Ramos (cell line): ENCODE results near the gene PADI3.

Experiments used
- in situ Hi-C: fragments of 300-500 bp; cut with MboI; formaldehyde crosslinking; loops from one replicate; pipeline ENCODE4 v1.14.3; 2022; ENCODE audit warnings: low sequenced_read_pairs; ENCODE audit not compliant: unreplicated experiment

The PADI3 gene

DNA sequence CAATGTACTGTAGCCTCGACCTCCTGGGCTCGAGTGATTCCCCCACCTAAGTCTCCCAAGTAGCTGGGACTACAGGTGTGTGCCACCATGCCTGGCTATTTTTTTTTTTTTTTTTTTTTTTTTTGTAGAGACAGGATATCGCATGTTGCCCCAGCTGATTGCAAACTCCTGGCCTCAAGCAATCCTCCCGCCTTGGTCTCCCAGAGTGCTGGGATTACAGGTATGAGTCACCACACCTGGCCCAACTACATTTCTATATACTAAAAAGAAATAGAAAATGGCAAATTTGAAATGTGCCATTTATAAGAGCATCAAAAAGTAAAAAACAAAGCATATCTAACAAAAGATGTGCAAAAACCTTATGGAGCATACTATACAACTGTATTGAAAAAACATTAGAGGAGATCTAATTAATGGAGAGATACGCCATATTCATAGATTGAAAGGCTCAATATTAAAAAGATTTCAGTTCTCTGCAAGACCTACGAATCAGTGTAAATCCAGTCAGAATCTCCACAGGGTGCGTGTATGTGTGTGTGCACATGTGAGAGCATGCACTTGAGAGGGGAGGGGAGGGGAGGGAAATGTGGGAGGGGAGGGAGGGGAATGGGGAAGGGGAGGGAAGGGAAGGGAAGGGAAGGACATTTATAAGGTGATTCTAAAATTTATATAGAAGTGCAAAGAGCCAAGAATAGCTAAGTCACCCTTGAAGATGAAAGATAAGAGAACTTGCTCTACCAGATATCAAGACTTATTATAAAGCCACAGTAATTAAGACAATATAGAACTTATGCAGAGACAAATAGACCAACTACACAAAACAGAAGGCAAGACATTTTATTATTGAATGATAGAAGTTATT is 43.6 kb downstream of the PADI3 start:
- in situ Hi-C loops: no loop called here

DNA sequence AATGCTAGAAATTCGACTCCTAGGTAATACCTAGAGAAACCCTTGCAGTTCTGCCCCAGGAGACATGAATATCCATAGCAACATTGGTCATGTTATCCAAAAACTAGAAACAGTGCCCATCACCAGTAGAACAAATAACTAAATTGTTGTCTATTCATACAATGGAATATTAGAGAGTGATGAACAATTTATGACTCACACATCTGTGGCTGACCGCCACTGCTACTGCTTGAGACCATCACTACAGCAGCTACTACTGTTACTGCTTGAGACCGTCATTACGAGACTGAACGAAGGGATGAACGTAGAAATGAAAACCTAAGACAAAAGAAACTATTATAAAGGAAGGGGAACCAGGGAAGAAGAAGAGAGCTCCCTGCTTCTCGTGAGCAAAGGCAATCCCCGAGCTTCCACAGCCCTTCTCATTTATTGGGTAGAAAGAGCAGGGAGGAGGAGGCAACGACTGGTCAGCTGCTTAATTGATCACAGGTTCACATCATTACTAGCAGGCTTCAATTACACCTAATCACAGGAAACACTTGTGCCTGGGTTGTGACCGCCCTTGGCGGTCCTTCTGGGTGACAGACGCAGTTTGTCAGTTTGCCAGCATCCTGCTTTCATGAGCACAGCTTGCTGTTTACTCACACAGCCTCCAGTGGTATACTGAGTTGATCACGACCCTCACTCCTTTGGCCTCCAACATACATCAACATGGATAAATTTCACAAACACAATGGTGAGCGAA is 45.0 kb downstream of the PADI3 start:
- in situ Hi-C loops: no loop called here

DNA sequence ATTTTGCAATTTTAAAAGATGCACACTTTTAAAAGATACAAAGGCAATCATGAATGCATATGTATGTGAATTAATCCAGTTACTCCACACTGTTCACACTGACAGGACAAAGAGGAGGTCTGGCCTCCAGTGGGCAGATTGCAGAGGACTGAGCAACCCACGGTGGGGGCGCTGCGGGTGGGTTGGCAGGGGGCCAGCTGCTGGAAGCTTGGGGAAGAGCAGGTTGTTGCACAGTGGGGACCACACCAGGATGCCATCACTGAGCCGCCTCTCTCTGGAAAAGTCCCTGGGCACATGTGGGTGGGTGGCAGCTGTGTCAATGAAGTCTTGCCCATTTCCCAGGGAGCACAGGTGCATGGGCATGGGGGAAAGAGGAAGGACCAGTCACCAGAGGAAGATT is 46.4 kb downstream of the PADI3 start:
- in situ Hi-C loops: no loop called here

DNA sequence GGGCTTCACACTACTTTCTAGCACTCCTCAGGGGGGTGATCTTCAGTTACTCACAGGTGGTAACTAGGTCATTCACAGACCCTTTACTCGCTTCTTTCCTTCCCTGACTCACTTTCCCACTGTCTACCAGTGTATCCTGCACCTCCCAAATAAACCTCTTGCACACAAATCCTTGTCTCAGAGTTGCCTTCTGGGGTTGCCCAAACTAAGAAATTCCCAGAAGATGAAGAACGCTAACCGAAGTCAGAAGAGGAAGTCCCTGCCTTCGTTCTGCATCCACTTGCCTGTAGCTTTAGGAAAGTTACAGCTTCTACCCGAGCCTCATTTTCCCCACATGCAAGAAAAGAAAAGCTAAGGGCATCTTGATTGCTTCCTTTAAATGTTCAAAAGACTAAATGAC is 47.2 kb downstream of the PADI3 start:
- in situ Hi-C loops: no loop called here

DNA sequence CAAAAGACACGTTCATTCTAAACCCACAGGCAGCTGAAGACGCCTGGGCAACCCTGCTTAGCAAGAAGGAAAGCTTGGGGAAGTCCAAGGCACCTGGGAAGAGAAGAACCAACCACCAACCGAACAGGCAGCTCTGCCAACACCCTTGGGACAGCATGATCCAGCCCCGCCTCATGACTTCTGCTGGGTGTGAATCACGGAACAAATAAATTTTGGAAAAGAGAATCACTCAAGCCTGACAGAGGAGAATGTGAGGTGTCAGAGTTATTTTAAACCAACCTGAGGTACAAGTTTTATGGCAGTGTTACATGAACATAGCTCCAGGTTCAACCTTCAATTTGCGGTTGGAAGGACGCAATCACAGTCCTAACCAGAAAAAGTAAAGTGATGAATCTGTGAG is 49.1 kb downstream of the PADI3 start:
- in situ Hi-C loops: no loop called here

DNA sequence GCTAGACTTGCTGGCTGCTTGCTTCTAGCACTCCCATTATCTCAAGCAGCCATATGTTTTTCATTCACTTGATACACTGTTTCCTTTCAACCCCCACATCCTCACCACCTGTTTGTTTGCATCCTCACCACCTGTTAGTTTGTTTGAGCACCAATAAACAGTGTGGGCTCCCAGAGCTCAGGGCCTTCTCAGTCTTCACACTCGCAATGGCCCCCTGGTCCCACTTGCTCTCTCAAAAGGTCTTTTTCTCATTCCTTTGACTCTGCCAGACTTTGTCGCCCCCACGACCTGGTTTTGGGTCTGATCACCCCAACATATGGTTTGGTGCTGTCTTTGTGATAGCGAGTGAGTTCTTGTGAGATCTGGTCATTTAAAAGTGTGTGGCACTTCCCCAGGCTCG is 52.9 kb downstream of the PADI3 start:
- in situ Hi-C loops: no loop called here

DNA sequence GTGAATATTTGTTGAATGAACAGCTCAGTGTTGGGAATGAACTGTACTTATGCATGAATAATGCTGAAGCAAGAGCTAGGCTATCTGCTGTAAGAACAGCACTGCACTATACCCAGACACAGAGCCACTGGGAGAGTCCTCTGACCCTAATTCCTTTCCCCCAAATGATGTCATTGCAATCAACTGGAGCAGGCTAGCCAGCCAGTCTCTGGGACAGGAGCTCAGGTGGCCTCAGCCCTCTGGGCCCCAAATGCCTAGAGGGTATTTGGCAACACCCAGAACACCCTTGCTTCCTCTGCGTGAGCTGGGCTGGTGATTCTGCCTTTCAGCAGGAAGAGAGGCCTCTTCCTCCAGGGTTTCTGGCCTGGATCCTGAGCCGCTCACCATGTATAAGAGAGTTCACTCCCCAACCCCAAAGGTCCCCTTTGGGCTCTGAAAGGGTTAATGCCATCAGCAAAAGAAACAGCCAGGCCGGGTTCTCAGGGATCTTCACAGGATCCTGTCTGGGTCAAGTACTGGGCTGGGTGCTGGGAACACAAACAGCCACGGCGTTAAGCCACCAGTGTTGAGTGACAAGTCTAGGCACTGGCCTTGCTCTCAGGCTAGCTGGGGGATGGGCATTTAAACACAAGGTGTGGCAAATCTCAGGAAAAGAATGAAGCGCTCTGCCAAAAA is 55.4 kb downstream of the PADI3 start:
- in situ Hi-C loops: no loop called here

DNA sequence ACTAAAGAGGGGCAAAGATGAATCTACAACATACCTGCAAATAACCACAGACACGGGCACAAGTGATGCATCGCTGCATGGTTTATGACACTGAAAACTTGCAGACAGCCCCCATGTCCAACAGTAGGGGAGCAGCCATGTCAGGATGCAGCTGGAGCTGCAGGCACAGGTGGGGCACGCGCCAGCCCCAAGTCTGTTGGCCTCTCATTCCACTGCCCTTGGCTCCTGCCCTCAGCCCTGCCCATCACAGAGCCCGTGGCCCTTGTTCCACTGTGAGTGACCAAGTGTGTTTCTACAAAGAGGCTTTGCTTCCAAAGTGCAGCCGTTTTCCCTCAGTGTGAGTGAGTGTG is 55.9 kb downstream of the PADI3 start:
- in situ Hi-C loops: no loop called here

DNA sequence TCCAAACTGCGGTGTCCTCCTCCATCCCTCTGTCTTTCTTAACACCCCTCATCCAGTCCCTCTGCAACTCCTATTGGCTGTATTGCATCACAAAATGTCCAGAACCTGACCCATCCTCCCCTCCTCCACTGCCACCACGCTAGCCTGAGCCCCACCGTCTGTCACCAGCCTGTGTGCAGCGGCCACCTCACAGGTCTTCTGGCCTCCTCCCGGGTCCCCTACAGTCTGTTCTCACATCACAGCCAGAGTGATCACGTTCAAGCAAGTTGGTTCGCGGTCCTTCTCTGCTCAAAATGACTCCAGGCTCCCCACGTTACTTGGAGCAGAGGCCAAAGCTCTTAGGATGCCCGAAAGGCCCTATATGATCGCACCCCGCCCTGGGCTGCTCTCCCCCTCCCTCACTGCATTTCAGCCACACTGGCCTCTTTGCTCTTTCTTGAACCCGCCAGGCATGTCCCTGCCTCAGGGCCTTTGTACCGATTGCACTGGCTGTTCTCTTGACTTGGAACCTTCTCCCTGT is 56.7 kb downstream of the PADI3 start:
- in situ Hi-C loops: no loop called here

DNA sequence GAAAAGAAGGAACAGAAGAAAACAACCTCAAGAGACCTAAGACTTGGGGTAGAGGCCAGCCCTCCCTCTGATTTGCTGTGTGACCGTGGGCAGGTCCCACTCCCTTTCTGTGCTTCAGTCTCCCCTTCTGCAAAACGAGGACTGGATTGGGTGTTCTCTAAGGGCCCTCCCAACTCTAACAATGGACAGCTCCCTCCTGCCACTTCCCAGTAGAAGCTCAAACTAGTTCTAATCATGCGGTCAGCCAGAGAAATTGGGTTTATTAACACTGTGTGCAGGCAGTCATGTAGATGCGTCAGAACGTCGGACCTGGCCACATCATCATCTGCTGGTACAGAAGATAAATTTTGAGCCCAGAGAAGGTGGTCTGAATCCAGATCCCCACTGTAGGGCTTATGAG is 57.5 kb downstream of the PADI3 start:
- in situ Hi-C loops: no loop called here

DNA sequence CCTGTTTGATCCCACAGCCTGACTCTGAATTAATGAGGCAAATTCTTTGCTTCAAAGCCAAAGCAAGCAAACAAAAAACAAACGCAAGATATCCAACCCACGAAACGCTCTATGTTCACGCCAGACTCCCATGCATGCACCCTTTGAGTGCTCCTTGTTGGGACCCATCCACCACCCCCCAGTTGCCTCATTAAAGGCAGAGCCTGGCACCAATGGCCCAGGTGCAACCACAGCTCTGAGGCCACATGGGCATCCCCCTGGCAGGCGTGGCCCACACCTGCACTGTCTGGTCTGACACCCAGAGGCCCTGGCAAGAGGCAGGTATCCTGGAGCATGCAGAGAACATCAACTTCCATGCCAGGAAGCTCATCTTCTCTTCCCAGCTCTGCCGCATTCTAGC is 58.0 kb downstream of the PADI3 start:
- in situ Hi-C loops: no loop called here

DNA sequence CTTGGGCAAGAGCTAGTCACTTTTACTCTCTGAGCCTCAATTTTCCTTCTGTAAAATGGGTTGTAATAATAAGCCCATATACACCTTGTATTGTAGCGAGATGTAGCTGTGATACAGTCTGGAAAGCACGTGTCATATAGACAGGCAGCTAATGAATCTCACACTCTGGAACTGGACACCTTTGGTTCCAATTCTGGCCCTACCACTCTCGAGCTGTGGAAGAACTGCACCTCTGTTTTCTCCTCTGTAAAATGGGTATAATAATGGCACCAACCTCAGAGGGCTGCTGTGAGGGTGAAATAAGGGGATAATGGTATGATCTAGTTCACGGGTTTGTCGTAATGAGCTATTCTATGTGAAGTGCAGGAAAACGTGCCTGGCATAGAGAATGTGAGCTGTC is 58.4 kb downstream of the PADI3 start:
- in situ Hi-C loops: no loop called here

DNA sequence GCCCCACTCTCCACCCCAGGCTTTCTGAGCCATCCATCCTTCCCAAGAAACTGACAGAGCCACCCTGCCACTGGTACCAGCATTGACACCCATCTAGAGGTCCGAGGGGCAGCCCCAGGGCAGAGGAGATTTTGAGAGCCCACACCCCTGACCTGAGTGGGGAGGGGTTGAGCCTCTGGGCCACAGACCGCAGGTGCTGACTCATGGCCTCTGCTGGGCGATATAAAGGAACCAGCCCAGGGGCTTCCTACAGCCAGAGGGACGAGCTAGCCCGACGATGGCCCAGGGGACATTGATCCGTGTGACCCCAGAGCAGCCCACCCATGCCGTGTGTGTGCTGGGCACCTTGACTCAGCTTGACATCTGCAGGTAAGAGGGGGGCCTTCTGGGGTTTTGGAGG is 59.0 kb downstream of the PADI3 start, which contains the start of gene PADI4:
TSS of gene PADI4 (plus strand) at position 252 of the 400 bp plus-strand sequence. CDS start at position 278, 26 bp downstream.
- in situ Hi-C loops: no loop called here

DNA sequence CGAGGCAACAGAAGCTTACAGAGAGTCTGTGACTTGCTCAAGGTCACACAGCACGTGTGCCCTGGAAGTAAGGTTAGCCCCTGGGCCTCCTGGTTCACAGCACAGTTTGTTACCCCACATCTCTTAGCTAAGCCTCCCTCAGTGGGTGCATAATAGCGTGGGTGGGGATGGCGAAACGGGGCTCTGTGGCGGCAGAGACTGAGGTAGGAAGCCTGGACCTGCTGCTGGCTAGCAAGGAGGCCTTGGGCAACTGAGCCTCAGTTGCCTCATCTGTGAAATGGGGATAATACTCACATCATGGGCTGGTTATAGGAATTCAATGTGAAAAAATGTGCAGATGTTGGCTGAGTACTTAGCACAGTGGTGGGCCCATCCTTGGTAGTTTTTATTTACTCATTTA is 59.7 kb downstream of the PADI3 start:
- in situ Hi-C loops: no loop called here

DNA sequence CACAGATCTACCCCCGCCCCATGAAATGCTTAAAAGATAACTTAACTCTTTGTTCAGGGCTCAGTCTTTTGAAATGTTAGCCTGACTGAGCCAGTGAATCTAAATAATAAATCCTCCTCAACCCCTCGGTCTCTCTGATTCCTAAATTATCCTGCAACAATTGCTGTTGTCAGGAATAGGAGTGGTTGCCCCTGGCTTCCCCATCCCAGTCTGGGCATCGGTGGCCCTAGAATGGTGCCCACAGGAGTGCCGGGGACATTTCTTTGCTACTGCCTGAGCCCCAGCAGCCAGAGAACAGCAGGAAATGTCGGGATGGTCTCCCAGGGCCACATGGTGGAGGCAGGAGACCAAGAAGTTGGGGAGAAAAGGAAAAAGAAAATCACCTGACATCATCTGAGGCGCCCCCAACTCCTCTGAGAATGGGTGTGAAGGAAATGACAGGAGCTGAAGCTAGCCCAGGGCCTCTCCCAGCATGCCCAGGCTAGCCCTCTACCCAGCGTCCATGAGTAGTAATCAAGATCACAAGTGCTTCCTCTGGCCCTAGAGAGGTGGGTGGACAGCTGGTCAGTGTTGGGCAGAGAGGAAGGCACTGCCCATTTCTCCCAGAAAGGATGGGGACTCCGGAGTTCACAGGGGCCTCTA is 60.6 kb downstream of the PADI3 start:
- in situ Hi-C loops: no loop called here

DNA sequence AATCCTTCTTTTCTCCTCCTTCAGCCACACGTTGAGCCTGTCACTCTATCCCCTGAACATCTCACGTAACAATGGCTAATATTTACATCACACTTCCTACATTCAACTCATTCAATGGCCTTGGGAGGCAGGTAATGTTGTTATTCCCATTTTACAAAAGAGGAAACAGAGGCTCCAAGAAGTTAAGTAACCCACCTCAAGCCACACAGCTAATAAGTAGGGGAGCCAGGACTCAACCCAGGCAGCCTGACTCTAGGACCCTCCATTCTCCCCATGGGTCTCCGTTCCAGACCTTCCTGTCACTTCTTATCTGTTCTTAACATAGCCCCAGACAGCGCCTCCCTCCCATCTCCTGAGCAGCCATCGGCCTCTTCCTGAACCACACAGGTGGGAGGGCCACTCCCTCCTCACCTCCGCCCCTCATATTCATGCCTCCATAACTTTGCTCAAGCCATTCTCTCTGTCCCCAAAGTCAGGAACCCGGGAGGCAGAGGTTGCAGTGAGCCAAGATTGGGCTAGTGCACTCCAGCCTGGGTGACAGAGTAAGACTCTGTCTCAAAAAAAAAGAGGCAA is 61.3 kb downstream of the PADI3 start:
- in situ Hi-C loops: no loop called here

DNA sequence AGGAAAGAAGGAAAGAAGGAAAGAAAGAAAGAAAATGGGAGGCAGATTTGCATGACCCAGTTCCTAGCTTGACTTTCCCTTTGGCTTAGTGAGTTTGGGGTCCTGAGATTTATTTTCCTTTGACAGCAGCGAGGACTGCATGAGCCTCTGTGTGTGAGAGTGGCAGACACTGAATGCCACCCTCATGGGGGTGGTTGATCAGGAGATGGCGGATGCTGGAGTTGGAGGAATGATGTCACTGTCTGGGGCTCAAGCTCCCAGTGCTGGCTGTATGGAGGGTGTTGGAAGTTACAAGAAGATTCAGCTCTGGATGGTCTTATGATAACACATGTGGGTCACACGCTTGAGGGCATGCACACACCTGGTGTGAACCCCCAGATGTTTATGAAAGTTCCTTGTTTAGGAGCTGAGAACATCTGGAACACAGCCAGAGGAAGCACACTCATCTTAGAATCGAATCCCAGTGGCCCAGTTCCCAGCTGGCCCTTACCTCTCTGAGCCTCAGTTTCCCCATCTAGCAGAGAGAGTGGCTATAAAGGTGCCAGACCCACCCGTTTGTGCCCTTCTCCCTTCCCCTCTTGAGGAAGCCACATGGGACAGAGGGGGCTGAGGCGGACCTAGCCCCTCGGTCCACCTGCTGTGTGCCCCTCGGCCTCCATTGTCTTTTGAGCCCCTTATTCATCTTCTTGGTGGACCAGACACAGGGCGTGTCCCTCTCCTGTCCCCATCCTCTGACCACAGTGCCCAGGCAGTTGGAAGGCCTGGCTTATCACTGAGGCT is 64.8 kb downstream of the PADI3 start:
- in situ Hi-C loops: no loop called here

DNA sequence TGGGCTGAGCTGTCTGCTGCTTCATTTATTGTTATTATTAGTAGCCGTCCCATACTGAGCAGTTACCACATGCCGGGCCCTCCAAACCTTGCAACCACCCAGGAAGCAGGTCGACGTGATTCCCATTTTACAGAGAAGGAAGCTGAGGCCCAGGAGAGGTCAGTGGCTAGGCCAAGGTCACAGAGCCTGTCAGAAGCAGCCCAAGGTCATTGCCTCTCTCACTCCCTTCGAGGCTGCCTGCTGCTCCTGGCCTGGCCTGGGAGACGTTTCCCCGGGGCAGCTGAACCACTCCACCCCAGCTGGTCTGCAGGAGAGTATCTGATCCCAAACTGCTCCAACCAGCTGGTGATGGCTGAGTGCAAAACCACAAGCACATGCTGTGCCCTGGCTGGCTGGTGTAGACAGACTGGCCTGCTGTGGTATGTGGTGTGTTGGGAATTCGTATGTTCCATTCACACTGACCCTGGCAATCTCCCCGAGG is 65.6 kb downstream of the PADI3 start:
- in situ Hi-C loops: no loop called here

DNA sequence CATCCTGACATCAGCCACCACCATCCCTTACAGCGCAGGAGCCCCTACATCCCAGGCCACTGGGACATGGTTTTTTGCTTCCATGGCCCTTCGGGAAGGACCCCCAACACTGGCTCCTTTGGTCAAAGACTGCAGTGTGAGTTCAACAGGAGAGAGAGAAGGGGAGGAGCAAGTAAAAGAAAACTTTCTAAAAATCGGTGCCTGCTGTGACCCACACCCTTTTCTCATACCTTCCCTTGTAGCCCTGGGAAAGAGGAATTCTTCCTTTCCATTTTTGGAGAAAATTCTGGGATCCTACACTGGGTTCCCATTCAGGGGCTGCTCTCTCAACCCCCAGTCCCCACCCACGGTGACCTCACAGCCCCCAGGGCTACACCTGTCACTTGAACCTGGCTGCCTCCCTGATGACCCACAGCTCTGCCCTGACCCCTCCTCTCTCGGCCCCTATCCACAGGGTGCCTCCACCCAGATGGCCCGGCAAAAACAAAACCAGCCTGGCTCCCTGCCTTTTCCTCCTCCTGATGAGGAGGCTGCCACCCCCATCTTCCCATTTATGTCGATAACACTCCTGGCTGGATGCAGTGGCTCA is 66.7 kb downstream of the PADI3 start:
- in situ Hi-C loops: no loop called here
